A549 (cell line): ENCODE data around the gene MCU. TPM values are rescaled to one million over a fixed set of nuclear protein-coding genes. Genes with fewer than 3 reads are reported as not detected.

Experiments used
- ATAC-seq, 2 experiments: fragments of 200-7000 bp in 1 of 2; fragments of >200 bp in 1 of 2; cut with Nextera tagmentation in 1 of 2; cut with Tn5 transposase in 1 of 2; 3 replicates each; pipeline versions ENCODE4 v1.8.0 to v1.9.1; 2018 to 2020; ENCODE audit warnings: mild to moderate bottlenecking in 1 of 2, moderate library complexity in 1 of 2
- CTCF ChIA-PET: fragments of 300-600 bp; sonication (Branson Sonifier 250); formaldehyde crosslinking; extraction: SDS; loops from one replicate; lab custom pipeline; 2021; ENCODE audit warnings: antibody characterized with exemption, inconsistent platforms; lab: Yijun Ruan, JAX
- POLR2A ChIA-PET: fragments of 350-600 bp; formaldehyde crosslinking; extraction: SDS; loops from one replicate; lab custom pipeline; 2021; ENCODE audit warnings: antibody characterized with exemption, inconsistent platforms; lab: Yijun Ruan, JAX
- DNase-seq, 2 experiments: peaks; one replicate each; pipeline versions ENCODE4 v3.0.0 to v3.0.0-alpha.2; 2011 to 2016; ENCODE audit warnings: low read depth in 1 of 2, low spot score in 1 of 2
- FAIRE-seq: peaks from 2 replicates; lab custom pipeline; 2011; peaks lifted over from hg19 to GRCh38; lab: Jason Lieb, UNC
- H3K27ac ChIP-seq, 2 experiments: fragments of >200 bp; sonication (Bioruptor Twin); formaldehyde crosslinking; 3 replicates each; pipeline ENCODE4 v1.5.1; 2016 to 2017
- H3K4me1 ChIP-seq: fragments of >200 bp; sonication (Bioruptor Twin); formaldehyde crosslinking; 3 replicates; pipeline ENCODE4 v1.6.1; 2016
- H3K4me2 ChIP-seq: fragments of >200 bp; sonication (Bioruptor Twin); formaldehyde crosslinking; 3 replicates; pipeline ENCODE4 v1.6.1; 2016
- H3K4me3 ChIP-seq: fragments of >200 bp; sonication (Bioruptor Twin); formaldehyde crosslinking; 3 replicates; pipeline ENCODE4 v1.5.1; 2016
- H3K9me3 ChIP-seq: fragments of >200 bp; sonication (Bioruptor Twin); formaldehyde crosslinking; 3 replicates; pipeline ENCODE4 v1.6.1; 2016
- CHD2 ChIP-seq: fragments of 150-350 bp; IDR thresholded peaks from 2 replicates; pipeline ENCODE4 v1.6.1; 2014; ENCODE audit warnings: low read length; ENCODE audit not compliant: partially characterized antibody
- CHD4 ChIP-seq: fragments of 200-600 bp; sonication (generic); IDR thresholded peaks from 2 replicates; pipeline ENCODE4 v1.6.1; 2016; ENCODE audit warnings: antibody characterized with exemption, mild to moderate bottlenecking, borderline replicate concordance
- EHF ChIP-seq: fragments of 250-450 bp; sonication (Bioruptor Pico); IDR thresholded peaks from 2 replicates; pipeline ENCODE4 v1.5.0; 2020; ENCODE audit warnings: mild to moderate bottlenecking
- EHMT2 ChIP-seq: fragments of 200-600 bp; sonication (generic); IDR thresholded peaks from 2 replicates; pipeline ENCODE4 v1.6.1; 2016; ENCODE audit warnings: antibody characterized with exemption, low read depth, mild to moderate bottlenecking, moderate library complexity
- EP300 ChIP-seq, 2 experiments: fragments of >200 bp; sonication (Bioruptor Twin); formaldehyde crosslinking; IDR thresholded peaks; 2 replicates in 1 of 2; 3 replicates in 1 of 2; pipeline ENCODE4 v1.6.1; 2016 to 2017
- FOSB ChIP-seq: fragments of 250-450 bp; sonication (Bioruptor Pico); IDR thresholded peaks from 2 replicates; pipeline ENCODE4 v1.5.0; 2020; ENCODE audit warnings: mild to moderate bottlenecking, moderate library complexity
- FOSL2 ChIP-seq, 2 experiments: fragments of 450-650 bp in 1 of 2; fragments of >200 bp in 1 of 2; sonication (Bioruptor Twin) in 1 of 2; formaldehyde crosslinking; IDR thresholded peaks; 2 replicates each; pipeline versions ENCODE4 v1.5.0 to v1.6.1; 2016 to 2020; ENCODE audit warnings: mild to moderate bottlenecking in 1 of 2, moderate library complexity in 1 of 2
- FOXS1 ChIP-seq: fragments of 250-450 bp; sonication (Bioruptor Pico); IDR thresholded peaks from 2 replicates; pipeline ENCODE4 v1.5.0; 2020; ENCODE audit warnings: mild to moderate bottlenecking, moderate library complexity
- HEYL ChIP-seq: fragments of 250-450 bp; sonication (Bioruptor Pico); IDR thresholded peaks from 2 replicates; pipeline ENCODE4 v1.8.0; 2021; ENCODE audit warnings: mild to moderate bottlenecking, moderate library complexity
- HMGXB4 ChIP-seq: fragments of 250-450 bp; sonication (Bioruptor Pico); IDR thresholded peaks from 2 replicates; pipeline ENCODE4 v1.5.0; 2021; ENCODE audit warnings: mild to moderate bottlenecking, moderate library complexity, borderline replicate concordance
- HOXB13 ChIP-seq: fragments of 250-450 bp; sonication (Bioruptor Pico); IDR thresholded peaks from 2 replicates; pipeline ENCODE4 v1.5.0; 2020; ENCODE audit warnings: low read depth, mild to moderate bottlenecking, moderate library complexity
- JUN ChIP-seq, 2 experiments: fragments of >200 bp; sonication (Bioruptor Twin); formaldehyde crosslinking; IDR thresholded peaks; 2 replicates in 1 of 2; 3 replicates in 1 of 2; pipeline ENCODE4 v1.6.1; 2016 to 2017
- JUNB ChIP-seq: fragments of >200 bp; sonication (Bioruptor Twin); formaldehyde crosslinking; IDR thresholded peaks from 2 replicates; pipeline ENCODE4 v1.6.1; 2016
- NFE2L2 ChIP-seq: fragments of 150-350 bp; conservative IDR thresholded peaks from 2 replicates; pipeline ENCODE4 v1.6.1; 2014; ENCODE audit warnings: low read length
- NR3C1 ChIP-seq: fragments of >200 bp; sonication (Bioruptor Twin); formaldehyde crosslinking; IDR thresholded peaks from 3 replicates; pipeline ENCODE4 v1.6.1; 2017
- PBX3 ChIP-seq: IDR thresholded peaks from 2 replicates; pipeline ENCODE4 v1.6.1; 2012
- POLR2A ChIP-seq: IDR thresholded peaks from 2 replicates; pipeline ENCODE4 v1.6.1; 2012; ENCODE audit warnings: mild to moderate bottlenecking, low read length
- POLR2AphosphoS2 ChIP-seq: conservative IDR thresholded peaks from 2 replicates; pipeline ENCODE4 v1.6.1; 2012; ENCODE audit warnings: low read length, improper control_type of control experiment, inconsistent platforms
- RAD21 ChIP-seq, 2 experiments: fragments of >200 bp in 1 of 2; sonication (Bioruptor Twin) in 1 of 2; formaldehyde crosslinking in 1 of 2; IDR thresholded peaks in 1 of 2; conservative IDR thresholded peaks in 1 of 2; 2 replicates in 1 of 2; 3 replicates in 1 of 2; pipeline ENCODE4 v1.6.1; 2012 to 2018; ENCODE audit warnings: inconsistent platforms in 1 of 2
- RARB ChIP-seq: fragments of 250-450 bp; sonication (Bioruptor Pico); IDR thresholded peaks from 2 replicates; pipeline ENCODE4 v1.8.0; 2021; ENCODE audit warnings: mild to moderate bottlenecking, moderate library complexity
- RCOR1 ChIP-seq: fragments of 150-350 bp; IDR thresholded peaks from 2 replicates; pipeline ENCODE4 v1.6.1; 2014; ENCODE audit warnings: antibody characterized with exemption, low read length, low read depth
- REST ChIP-seq: fragments of 200-600 bp; sonication (generic); IDR thresholded peaks from 2 replicates; pipeline ENCODE4 v1.6.1; 2016; ENCODE audit warnings: antibody characterized with exemption, mild to moderate bottlenecking, moderate library complexity
- RFX5 ChIP-seq: fragments of 450-650 bp; IDR thresholded peaks from 2 replicates; pipeline ENCODE4 v1.7.1; 2014; ENCODE audit warnings: antibody characterized with exemption, mild to moderate bottlenecking, moderate library complexity
- RNF2 ChIP-seq: fragments of 200-600 bp; sonication (generic); IDR thresholded peaks from 2 replicates; pipeline ENCODE4 v1.6.1; 2016; ENCODE audit warnings: low read depth, mild to moderate bottlenecking, antibody characterized with exemption, moderate library complexity, borderline replicate concordance
- SMC3 ChIP-seq: fragments of >200 bp; sonication (Bioruptor Twin); formaldehyde crosslinking; IDR thresholded peaks from 3 replicates; pipeline ENCODE4 v1.6.1; 2018; ENCODE audit warnings: inconsistent platforms
- SREBF2 ChIP-seq: fragments of 450-650 bp; IDR thresholded peaks from 2 replicates; pipeline ENCODE4 v1.6.1; 2014; ENCODE audit warnings: mild to moderate bottlenecking, moderate library complexity
- TP53 ChIP-seq: fragments of 250-450 bp; sonication (Bioruptor Pico); IDR thresholded peaks from 2 replicates; pipeline ENCODE4 v1.5.0; 2021; ENCODE audit warnings: mild to moderate bottlenecking, moderate library complexity
- USF2 ChIP-seq: fragments of 450-650 bp; IDR thresholded peaks from 2 replicates; pipeline ENCODE4 v1.6.1; 2014; ENCODE audit warnings: antibody characterized with exemption
- ZC3H11A ChIP-seq: fragments of 450-650 bp; IDR thresholded peaks from 2 replicates; pipeline ENCODE4 v1.6.1; 2014; ENCODE audit warnings: antibody characterized with exemption, mild to moderate bottlenecking
- ZFP36 ChIP-seq: fragments of 450-650 bp; IDR thresholded peaks from 2 replicates; pipeline ENCODE4 v1.6.1; 2014; ENCODE audit warnings: borderline replicate concordance; ENCODE audit not compliant: partially characterized antibody
- ZSCAN20 ChIP-seq: fragments of 250-450 bp; sonication (Bioruptor Pico); IDR thresholded peaks from 2 replicates; pipeline ENCODE4 v1.8.0; 2022; ENCODE audit warnings: mild to moderate bottlenecking, moderate library complexity
- WGBS: methylation state at CpG from one replicate; pipeline ENCODE4 v1.1.6; 2017; ENCODE audit errors: missing lambda C conversion rate; 5-methylcytosine and 5-hydroxymethylcytosine counted together
- polyA plus RNA-seq, 4 experiments: library from polyadenylated mRNA; depleted of rRNA in 3 of 4; stranded (reverse); fragments of >200 nt; fragmentation: RNase III in 1 of 4; extraction: RNeasy Plus Mini Kit Qiagen cat#74134 plus additional on column Dnase treatment in 1 of 4; gene quantifications; 2 replicates in 3 of 4; 3 replicates in 1 of 4; pipeline ENCODE4 v1.2.3, GENCODE V29; 2011 to 2017

The MCU gene
- polyA plus RNA-seq, 2 of the 4 experiments (the other 2 are of a cell fraction): 44.0 to 221 TPM

- Histone ChIP-seq H3K4me3 (no peak overlapping the region), H3K9me3 (peaks cover 5% of the 10 kb centered on the region; the same call in 1 of the 3 replicates), H3K27ac (no peak overlapping the region), H3K4me2 (no peak overlapping the region), H3K4me1 (no peaks in the 10 kb centered on the region)
- TF ChIP-seq POLR2A (no peak), EHF (CRISPR knock-in tag) (no peak), ZC3H11A (no peak), RNF2 (no peak), SMC3 (no peak), USF2 (no peak), HMGXB4 (no peak), EP300 (IDR thresholded peaks at IDR 0.05) (no peak), RCOR1 (no peak), PBX3 (no peak), SREBF2 (no peak), JUN (IDR thresholded peaks at IDR 0.05) (no peak), RARB (CRISPR knock-in tag) (no peak), HEYL (CRISPR knock-in tag) (no peak), CHD4 (no peak), JUNB (no peak), RFX5 (no peak), RAD21 (conservative IDR thresholded peaks at IDR 0.05 in 1 of 2, IDR thresholded peaks at IDR 0.05 in 1 of 2) (no peak), POLR2AphosphoS2 (no peak)
- ATAC-seq (no peak), FAIRE-seq (no peak), DNase-seq (no peak)
- ChIA-PET CTCF (interaction anchor here (0.8 to 2.0 kb wide), 2 partner anchors 9 to 24 kb away, joined by 3 to 4 read pairs; no protein-coding TSS in a partner anchor), POLR2A (no interaction called here)
- WGBS: 94% methylated on average over 2 of the region's 2 CpGs
Observed at GRCh38 chr10:72881291-72881690, 189.3 kb downstream of the MCU start.

GRCh38 chr10:72883861-72884260 lies 191.9 kb downstream of the MCU start:
- CTCF ChIA-PET: no interaction called here
- TF ChIP-seq ZFP36 (no peak), EHF (CRISPR knock-in tag) (no peak), TP53 (no peak), NR3C1 (no peak), FOXS1 (CRISPR knock-in tag) (no peak), FOSB (no peak), RCOR1 (no peak), NFE2L2 (no peak), CHD2 (no peak), HEYL (CRISPR knock-in tag) (no peak), FOSL2 (IDR thresholded peaks at IDR 0.05) (no peak), FOSL2 (CRISPR knock-in tag; IDR thresholded peaks at IDR 0.05) (no peak), ZSCAN20 (CRISPR knock-in tag) (no peak), EHMT2 (no peak), REST (no peak), HOXB13 (CRISPR knock-in tag) (no peak)
- H3K9me3 ChIP-seq: peaks cover 3% of the 10 kb centered on the region; the same call in 1 of the 3 replicates
- no peak for FAIRE-seq
- H3K4me2 ChIP-seq: no peak overlapping the region
- H3K4me3 ChIP-seq: no peak overlapping the region
- H3K27ac ChIP-seq: no peak overlapping the region
- no peak for DNase-seq
- H3K4me1 ChIP-seq: no peaks in the 10 kb centered on the region
- no peak for ATAC-seq
- POLR2A ChIA-PET: no interaction called here
- WGBS: 94% methylated on average over 2 of the region's 2 CpGs
